ENCODE measurements around the gene PCDHGB5.
"Not testable (repeated sequence)": the region's sequence is repeated elsewhere in the genome, so short reads cannot be mapped to it uniquely, and the experiment has no call there.

PCDHGB5 gene

GRCh38 chr5:141392429-141393198 lies 5.1 kb upstream of the PCDHGB5 start, which contains the start of gene PCDHGA8:
Gene PCDHGA8 (plus strand): TSS chr5:141392633. CDS start chr5:141392814, 181 bp downstream.
- DNase-seq (ENCODE audit: extremely low read depth, low read depth) = no peak
- peak; percentile 19 for TF ChIP-seq CTCF (IDR thresholded peaks at IDR 0.05; ENCODE audit: low read depth, low read length, missing control alignments)
- no peak within 1 kb of the TSS for H3K4me3 ChIP-seq (replicated peaks; ENCODE audit: low read depth, low read length)

GRCh38 chr5:141393267-141393666 lies 4.5 kb upstream of the PCDHGB5 start:
- no peak for DNase-seq (ENCODE audit: extremely low read depth, low read depth)
- no peak for TF ChIP-seq CTCF (IDR thresholded peaks at IDR 0.05; ENCODE audit: low read depth, low read length, missing control alignments)
- H3K4me3 ChIP-seq (replicated peaks; ENCODE audit: low read depth, low read length) = no peak overlapping the region

GRCh38 chr5:141394401-141395187 lies 3.2 kb upstream of the PCDHGB5 start:
- DNase-seq (ENCODE audit: extremely low read depth, low read depth); H3K4me3 ChIP-seq (replicated peaks; ENCODE audit: low read depth, low read length): not testable (repeated sequence)

- H3K4me3 ChIP-seq (replicated peaks; ENCODE audit: low read depth, low read length) = no peak overlapping the region
- DNase-seq (ENCODE audit: extremely low read depth, low read depth) = no peak
- TF ChIP-seq CTCF (IDR thresholded peaks at IDR 0.05; ENCODE audit: low read depth, low read length, missing control alignments) = no peak
Measured at GRCh38 chr5:141398608-141399007, 861 bp downstream of the PCDHGB5 start.

- no peak overlapping the region for H3K4me3 ChIP-seq (replicated peaks; ENCODE audit: low read depth, low read length)
- TF ChIP-seq CTCF (IDR thresholded peaks at IDR 0.05; ENCODE audit: low read depth, low read length, missing control alignments) = no peak
- no peak for DNase-seq (ENCODE audit: extremely low read depth, low read depth)
Measured at GRCh38 chr5:141399555-141400258, 2.0 kb downstream of the PCDHGB5 start.

- H3K4me3 ChIP-seq (replicated peaks; ENCODE audit: low read depth, low read length) = peak within 1 kb of the TSS; percentile 31
- no peak for DNase-seq (ENCODE audit: extremely low read depth, low read depth)
- peak; percentile 41 for TF ChIP-seq CTCF (IDR thresholded peaks at IDR 0.05; ENCODE audit: low read depth, low read length, missing control alignments)
Measured at GRCh38 chr5:141402553-141403243, 5.0 kb downstream of the PCDHGB5 start, which contains the start of gene PCDHGA9. Gene PCDHGA9 (plus strand): TSS chr5:141402778. CDS start chr5:141402953, 175 bp downstream.
